Astrocyte of the spinal cord (primary cell): ENCODE measurements around the gene AXDND1.

Experiments
- DNase-seq: peaks from one replicate; pipeline ENCODE4 v3.0.0; 2011; ENCODE audit warnings: low read depth, low spot score
- H3K4me3 ChIP-seq: 2 replicates; pipeline ENCODE4 v1.5.1; 2011; ENCODE audit warnings: low read depth, mild to moderate bottlenecking, low read length, moderate library complexity
- CTCF ChIP-seq: IDR thresholded peaks from 2 replicates; pipeline ENCODE4 v1.5.1; 2012; ENCODE audit warnings: low read depth, mild to moderate bottlenecking, low read length, inconsistent platforms
- in situ Hi-C: cut with HindIII; loops from 2 replicates; pipeline ENCODE4 v1.10.0; 2017; ENCODE audit warnings: low sequenced_read_pairs

AXDND1 gene

GRCh38 chr1:179530352-179530751, 164.6 kb downstream of the AXDND1 start:
- in situ Hi-C loops = no loop called here
- no peak for TF ChIP-seq CTCF
- no peak overlapping the region for H3K4me3 ChIP-seq
- no peak for DNase-seq

- in situ Hi-C loops = no loop called here
- no peak overlapping the region for H3K4me3 ChIP-seq
- DNase-seq = no peak
- TF ChIP-seq CTCF = no peak
Measured at GRCh38 chr1:179541774-179542173, 176.0 kb downstream of the AXDND1 start.

GRCh38 chr1:179545321-179545720, 179.6 kb downstream of the AXDND1 start:
- no peak overlapping the region for H3K4me3 ChIP-seq
- in situ Hi-C loops = no loop called here
- DNase-seq = no peak
- no peak for TF ChIP-seq CTCF

- TF ChIP-seq CTCF = no peak
- DNase-seq = no peak
- no peak overlapping the region for H3K4me3 ChIP-seq
- in situ Hi-C loops = no loop called here
Measured at GRCh38 chr1:179547021-179547535, 181.3 kb downstream of the AXDND1 start.

- H3K4me3 ChIP-seq = no peak overlapping the region
- DNase-seq = no peak
- in situ Hi-C loops = no loop called here
- no peak for TF ChIP-seq CTCF
Measured at GRCh38 chr1:179548666-179549367, 183.0 kb downstream of the AXDND1 start.

GRCh38 chr1:179549368-179549700, 183.6 kb downstream of the AXDND1 start:
- TF ChIP-seq CTCF = no peak
- DNase-seq = no peak
- in situ Hi-C loops = no loop called here
- H3K4me3 ChIP-seq = no peak overlapping the region
